Neuronal stem cell (in vitro differentiated cells): ENCODE results near the gene JKAMP.
"Not testable (repeated sequence)": the region's sequence is repeated elsewhere in the genome, so short reads cannot be mapped to it uniquely, and the experiment has no call there.

Source experiments
- DNase-seq: peaks from one replicate; pipeline ENCODE4 v3.0.0-alpha.2; 2013; ENCODE audit warnings: low spot score
- H2AFZ ChIP-seq: one replicate; pipeline ENCODE4 v1.6.1; 2013; ENCODE audit warnings: mild to moderate bottlenecking, low read length, inconsistent platforms
- H2AK5ac ChIP-seq: 2 replicates; pipeline ENCODE4 v1.6.1; 2013; ENCODE audit warnings: low read depth, mild to moderate bottlenecking, inconsistent platforms, low read length, moderate library complexity, mixed read lengths
- H2BK120ac ChIP-seq: 2 replicates; pipeline ENCODE4 v1.6.1; 2013; ENCODE audit warnings: low read depth, mild to moderate bottlenecking, inconsistent platforms, low read length, moderate library complexity, mixed read lengths
- H2BK12ac ChIP-seq: one replicate; pipeline ENCODE4 v1.6.1; 2013; ENCODE audit warnings: low read length, inconsistent platforms
- H2BK15ac ChIP-seq: 2 replicates; pipeline ENCODE4 v1.6.1; 2013; ENCODE audit warnings: mild to moderate bottlenecking, low read length, inconsistent platforms, mixed read lengths
- H2BK5ac ChIP-seq: one replicate; pipeline ENCODE4 v1.6.1; 2013; ENCODE audit warnings: inconsistent platforms, mild to moderate bottlenecking, low read length, moderate library complexity
- H3K14ac ChIP-seq: one replicate; pipeline ENCODE4 v1.6.1; 2013; ENCODE audit warnings: low read length, inconsistent platforms
- H3K18ac ChIP-seq: 2 replicates; pipeline ENCODE4 v1.6.1; 2013; ENCODE audit warnings: low read length, inconsistent platforms
- H3K23ac ChIP-seq: 2 replicates; pipeline ENCODE4 v1.6.1; 2013; ENCODE audit warnings: low read depth, mild to moderate bottlenecking, mixed read lengths, low read length, inconsistent platforms; ENCODE audit not compliant: poor library complexity
- H3K27ac ChIP-seq: replicated peaks from 3 replicates; pipeline ENCODE4 v1.5.1; 2013; ENCODE audit warnings: low read length, inconsistent platforms
- H3K27me3 ChIP-seq, 3 experiments: 2 replicates each; pipeline ENCODE4 v1.6.1; 2013; ENCODE audit warnings: low read length in 3 of 3, mild to moderate bottlenecking in 2 of 3, inconsistent platforms in 1 of 3, low read depth in 1 of 3, mixed read lengths in 1 of 3, moderate library complexity in 1 of 3; ENCODE audit not compliant: control insufficient read depth in 3 of 3, insufficient read depth in 3 of 3
- H3K36me3 ChIP-seq, 2 donors: replicated peaks in 1 of 2; 2 replicates each; pipeline ENCODE4 v1.6.1; 2013; ENCODE audit warnings: low read length in 2 of 2; ENCODE audit not compliant: control insufficient read depth in 2 of 2, insufficient read depth in 2 of 2
- H3K4ac ChIP-seq: 2 replicates; pipeline ENCODE4 v1.6.1; 2013; ENCODE audit warnings: inconsistent platforms, mild to moderate bottlenecking, low read length, moderate library complexity
- H3K4me1 ChIP-seq, 2 donors: 1 replicate in 1 of 2; 2 replicates in 1 of 2; pipeline ENCODE4 v1.6.1; 2013; ENCODE audit warnings: low read length in 2 of 2, low read depth in 1 of 2; ENCODE audit not compliant: control insufficient read depth in 2 of 2, insufficient read depth in 1 of 2
- H3K4me2 ChIP-seq: one replicate; pipeline ENCODE4 v1.6.1; 2013; ENCODE audit warnings: mild to moderate bottlenecking, low read length, inconsistent platforms; ENCODE audit not compliant: insufficient read depth, poor library complexity, severe bottlenecking
- H3K4me3 ChIP-seq, 2 donors: 2 replicates each; pipeline ENCODE4 v1.5.1; 2013; ENCODE audit warnings: low read length in 2 of 2, mild to moderate bottlenecking in 2 of 2, inconsistent platforms in 1 of 2, moderate library complexity in 1 of 2
- H3K79me1 ChIP-seq: one replicate; pipeline ENCODE4 v1.6.1; 2013; ENCODE audit warnings: low read depth, mild to moderate bottlenecking, inconsistent platforms, low read length, moderate library complexity
- H3K9ac ChIP-seq: one replicate; pipeline ENCODE4 v1.6.1; 2013; ENCODE audit warnings: mild to moderate bottlenecking, low read depth, low read length, inconsistent platforms; ENCODE audit not compliant: poor library complexity
- H3K9me3 ChIP-seq, 2 donors: replicated peaks in 1 of 2; 2 replicates each; pipeline versions ENCODE3 to v1.6.1; 2013; ENCODE audit warnings: low read length in 2 of 2, mild to moderate bottlenecking in 2 of 2, inconsistent platforms in 1 of 2, low read depth in 1 of 2, mixed read lengths in 1 of 2, moderate library complexity in 1 of 2; ENCODE audit not compliant: control insufficient read depth in 2 of 2, insufficient read depth in 1 of 2
- H4K8ac ChIP-seq: one replicate; pipeline ENCODE4 v1.6.1; 2013; ENCODE audit warnings: low read depth, mild to moderate bottlenecking, inconsistent platforms, low read length, moderate library complexity
- H4K91ac ChIP-seq: one replicate; pipeline ENCODE4 v1.6.1; 2013; ENCODE audit warnings: low read length, low read depth, mild to moderate bottlenecking, inconsistent platforms; ENCODE audit not compliant: poor library complexity
- WGBS, 2 donors: extraction: QIAGEN DNeasy Blood & Tissue Kit; methylation state at CpG; one replicate each; pipeline ENCODE4 v1.1.7; 2013; ENCODE audit warnings: missing lambda C conversion rate in 2 of 2, mixed read lengths in 1 of 2; ENCODE audit not compliant: insufficient read length in 2 of 2, insufficient replicate concordance in 1 of 2; ENCODE audit errors: extremely low coverage in 2 of 2; 5-methylcytosine and 5-hydroxymethylcytosine counted together

The JKAMP gene

DNA sequence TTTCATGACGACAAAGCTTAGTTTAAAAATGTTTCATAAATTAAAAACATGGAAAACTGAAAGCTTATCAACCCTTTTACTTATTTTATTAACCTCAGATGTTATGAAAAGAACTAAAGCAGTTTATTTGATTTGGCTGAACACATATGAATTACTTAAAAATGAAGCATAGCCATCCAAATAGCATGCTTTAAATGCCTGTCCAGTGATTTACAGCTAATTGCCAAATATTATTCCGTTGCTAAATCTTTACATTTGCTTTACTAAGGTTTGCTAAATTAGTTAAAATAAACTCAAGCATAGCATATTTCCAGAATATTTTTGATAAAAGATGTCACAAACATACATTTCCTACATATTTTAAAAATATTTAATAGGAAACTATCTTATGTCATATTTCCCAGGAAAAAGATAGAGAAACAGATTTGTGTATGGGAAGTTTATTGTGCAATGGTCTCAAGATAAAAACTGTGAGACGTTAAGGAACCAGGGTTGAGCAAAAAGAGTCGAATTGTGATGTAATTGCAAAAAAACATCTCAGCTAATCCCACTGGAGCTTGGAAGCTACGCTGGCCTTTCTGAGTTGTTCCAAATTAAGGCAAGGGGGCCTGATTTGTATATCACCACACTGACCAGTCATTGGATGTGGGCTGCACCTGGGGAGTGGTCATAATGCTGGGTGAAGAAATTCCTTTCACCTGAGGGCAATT, 44.9 kb upstream of the JKAMP start:
- Histone ChIP-seq H2AFZ (no peak overlapping the region), H3K9me3 (no peaks in the 10 kb centered on the region), H3K4ac (no peak overlapping the region), H3K4me3 (no peak overlapping the region), H3K14ac (no peak overlapping the region), H3K36me3 (no peaks in the 10 kb centered on the region), H3K4me1 (no peaks in the 10 kb centered on the region), H3K79me1 (no peaks in the 10 kb centered on the region), H2BK120ac (no peak overlapping the region), H3K9ac (no peak overlapping the region), H2BK5ac (no peak overlapping the region), H4K8ac (no peak overlapping the region), H3K4me2 (no peak overlapping the region), H4K91ac (no peak overlapping the region), H3K27me3 (no peaks in the 10 kb centered on the region), H2BK15ac (no peak overlapping the region), H3K23ac (no peak overlapping the region), H3K18ac (no peak overlapping the region), H2AK5ac (no peak overlapping the region), H2BK12ac (no peak overlapping the region), H3K27ac (no peak overlapping the region)
- no CpG with 5 or more reads among the region's 5 CpGs for WGBS, 2 donors
- DNase-seq: no peak

DNA sequence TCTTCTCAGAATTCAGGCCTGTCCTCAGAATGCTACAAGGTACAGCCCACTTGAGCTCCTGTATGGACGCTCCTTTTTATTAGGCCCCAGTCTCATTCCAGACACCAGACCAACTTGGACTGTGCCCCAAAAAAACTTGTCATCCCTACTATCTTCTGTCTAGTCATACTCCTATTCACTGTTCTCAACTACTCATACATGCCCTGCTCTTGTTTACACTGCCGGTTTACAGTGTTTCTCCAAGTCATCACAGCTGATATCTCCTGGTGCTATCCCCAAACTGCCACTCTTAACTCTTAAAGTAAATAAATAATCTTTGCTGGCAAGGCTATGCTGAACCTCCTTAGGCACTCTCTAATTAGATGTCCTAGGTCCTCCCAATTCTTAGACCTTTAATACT, 35.6 kb upstream of the JKAMP start:
- DNase-seq, H3K18ac ChIP-seq, H3K4me3 ChIP-seq, H3K14ac ChIP-seq, H3K4ac ChIP-seq, H4K91ac ChIP-seq, H2BK120ac ChIP-seq, H4K8ac ChIP-seq, H2AK5ac ChIP-seq, H3K27ac ChIP-seq, H3K9me3 ChIP-seq, H2AFZ ChIP-seq, H3K79me1 ChIP-seq, H3K4me1 ChIP-seq, H2BK15ac ChIP-seq, H3K23ac ChIP-seq, H3K9ac ChIP-seq, H3K36me3 ChIP-seq, H3K4me2 ChIP-seq, H3K27me3 ChIP-seq, H2BK12ac ChIP-seq, H2BK5ac ChIP-seq: not testable (repeated sequence)
- WGBS, 2 donors: no CpG with 5 or more reads among the region's 2 CpGs

- no peak overlapping the region for H2BK120ac ChIP-seq
- H3K79me1 ChIP-seq: no peaks in the 10 kb centered on the region
- no peak overlapping the region for H3K4me2 ChIP-seq
- no peak overlapping the region for H2AFZ ChIP-seq
- no peak for DNase-seq
- H3K4me3 ChIP-seq: no peak overlapping the region
- no peaks in the 10 kb centered on the region for H3K4me1 ChIP-seq
- no CpG with 5 or more reads among the region's 3 CpGs for WGBS, 2 donors
- no peak overlapping the region for H4K91ac ChIP-seq
- H4K8ac ChIP-seq: no peak overlapping the region
- H2BK12ac ChIP-seq: no peak overlapping the region
- H3K36me3 ChIP-seq: peaks cover 0 to 16% of the 10 kb centered on the region in 2 donors
- no peak overlapping the region for H3K27ac ChIP-seq
- no peak overlapping the region for H3K4ac ChIP-seq
- no peak overlapping the region for H3K23ac ChIP-seq
- H3K18ac ChIP-seq: no peak overlapping the region
- no peak overlapping the region for H3K9ac ChIP-seq
- no peaks in the 10 kb centered on the region for H3K9me3 ChIP-seq
- no peak overlapping the region for H2BK5ac ChIP-seq
- no peak overlapping the region for H2BK15ac ChIP-seq
- no peak overlapping the region for H3K14ac ChIP-seq
- H3K27me3 ChIP-seq: no peaks in the 10 kb centered on the region
- no peak overlapping the region for H2AK5ac ChIP-seq
Measured at GRCh38 chr14:59450716-59451115, 33.6 kb upstream of the JKAMP start.

DNA sequence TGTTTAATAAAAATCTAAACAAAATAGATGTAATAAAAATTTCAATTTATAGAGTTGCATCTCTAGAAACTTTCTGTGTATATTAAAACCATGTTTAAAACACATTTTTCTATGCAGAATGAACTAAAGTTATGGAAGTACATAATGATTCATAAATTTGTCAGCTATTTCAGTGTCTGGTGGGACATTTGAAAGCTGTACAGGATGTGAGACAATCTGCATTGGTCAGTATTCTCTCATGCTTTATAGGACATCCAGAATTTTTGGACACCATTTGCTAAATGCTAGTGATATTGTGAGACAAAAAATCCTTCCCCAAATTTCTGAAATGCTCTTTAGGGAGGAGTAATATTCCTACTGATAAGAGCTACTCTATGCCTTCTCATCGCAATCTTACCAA, 32.5 kb upstream of the JKAMP start:
- no peak overlapping the region for H3K4me3 ChIP-seq

More for the DNA sequence above, 32.5 kb upstream of the JKAMP start:
- Histone ChIP-seq H3K36me3 (peaks cover 0 to 27% of the 10 kb centered on the region in 2 donors), H3K4me1 (no peaks in the 10 kb centered on the region), H3K9ac (no peak overlapping the region), H3K4me2 (no peak overlapping the region), H3K79me1 (no peaks in the 10 kb centered on the region), H3K27ac (no peak overlapping the region), H2AK5ac (no peak overlapping the region), H3K18ac (no peak overlapping the region), H2BK12ac (no peak overlapping the region), H3K4ac (no peak overlapping the region), H3K14ac (no peak overlapping the region), H2BK15ac (no peak overlapping the region), H4K91ac (no peak overlapping the region), H3K9me3 (peaks cover 0 to 2% of the 10 kb centered on the region in 2 donors), H2AFZ (no peak overlapping the region), H2BK120ac (no peak overlapping the region), H3K23ac (no peak overlapping the region), H2BK5ac (no peak overlapping the region), H4K8ac (no peak overlapping the region), H3K27me3 (no peaks in the 10 kb centered on the region)
- no peak for DNase-seq
- no CpG with 5 or more reads among the region's 1 CpG for WGBS, 2 donors
